ENCODE measurements around the gene TRIM69. TPM values are rescaled to one million over a fixed set of nuclear protein-coding genes. Genes with fewer than 3 reads are reported as not detected.
"Not testable (repeated sequence)": the region's sequence is repeated elsewhere in the genome, so short reads cannot be mapped to it uniquely, and the experiment has no call there.

TRIM69 gene
- total RNA-seq, 2 experiments from 2014 or later = 53.0 to 59.5 TPM

DNA sequence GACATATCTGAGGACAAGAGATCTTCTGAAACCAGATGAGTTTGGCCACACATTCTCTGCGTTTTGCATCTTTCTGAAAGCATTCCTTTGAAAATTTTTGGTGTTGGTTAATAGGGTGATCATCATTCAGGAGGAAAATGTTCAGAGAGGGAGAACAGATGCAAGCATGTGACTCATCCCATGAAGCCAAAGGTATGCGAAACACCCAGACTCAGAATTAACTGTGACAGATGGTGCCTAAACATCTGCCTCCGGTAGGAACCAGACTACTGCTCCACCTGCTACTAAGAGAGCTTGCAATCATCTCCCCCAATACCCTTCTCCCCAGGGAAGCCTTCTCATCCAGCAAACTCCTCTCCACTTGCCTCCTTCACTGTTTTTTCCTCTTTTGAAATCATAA lies 46.2 kb downstream of the TRIM69 start:
- Mint-ChIP-seq H3K27ac (no peak overlapping the region), H3K27me3 (ENCODE audit: low read depth) (peaks cover 3% of the 10 kb centered on the region), H3K36me3 (ENCODE audit: low read depth) (no peaks in the 10 kb centered on the region), H3K4me3 (no peak overlapping the region), H3K4me1 (ENCODE audit: low read depth) (peaks cover 12% of the 10 kb centered on the region), H3K9me3 (ENCODE audit: insufficient read depth) (no peaks in the 10 kb centered on the region)
- no peak for ATAC-seq
- ChIA-PET POLR2A (interaction anchor here (1.0 kb wide), 1 partner anchor 53 kb away, joined by 3 read pairs; no protein-coding TSS in a partner anchor), CTCF (interaction anchor here (1.0 to 2.1 kb wide), 3 partner anchors 44 to 204 kb away, joined by 3 to 9 read pairs (median 7); no protein-coding TSS in a partner anchor)
- no peak for DNase-seq

DNA sequence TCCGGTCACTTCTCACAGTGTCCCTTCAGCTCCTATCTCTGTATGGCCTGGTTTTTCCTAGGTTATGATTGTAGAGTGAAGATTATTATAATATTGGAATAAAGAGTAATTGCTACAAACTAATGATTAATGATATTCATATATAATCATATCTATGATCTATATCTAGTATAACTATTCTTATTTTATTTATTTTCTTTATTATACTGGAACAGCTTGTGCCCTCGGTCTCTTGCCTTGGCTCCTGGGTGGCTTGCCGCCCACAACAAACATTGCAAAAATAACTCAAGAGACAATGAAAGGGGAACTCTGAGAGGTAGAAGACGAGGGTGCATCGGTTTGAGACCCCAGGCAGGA lies 48.6 kb downstream of the TRIM69 start:
- H3K9me3 Mint-ChIP-seq (ENCODE audit: insufficient read depth); ATAC-seq; H3K36me3 Mint-ChIP-seq (ENCODE audit: low read depth); POLR2A ChIA-PET; H3K27me3 Mint-ChIP-seq (ENCODE audit: low read depth); DNase-seq: not testable (repeated sequence)
- peaks cover 30% of the 10 kb centered on the region for H3K4me1 Mint-ChIP-seq (ENCODE audit: low read depth)
- H3K4me3 Mint-ChIP-seq = peak overlapping the region; percentile 89
- peak overlapping the region; percentile 98 for H3K27ac Mint-ChIP-seq
- CTCF ChIA-PET = interaction anchor here (1.4 kb wide), 1 partner anchor 69 kb away, joined by 3 read pairs; no protein-coding TSS in a partner anchor

DNA sequence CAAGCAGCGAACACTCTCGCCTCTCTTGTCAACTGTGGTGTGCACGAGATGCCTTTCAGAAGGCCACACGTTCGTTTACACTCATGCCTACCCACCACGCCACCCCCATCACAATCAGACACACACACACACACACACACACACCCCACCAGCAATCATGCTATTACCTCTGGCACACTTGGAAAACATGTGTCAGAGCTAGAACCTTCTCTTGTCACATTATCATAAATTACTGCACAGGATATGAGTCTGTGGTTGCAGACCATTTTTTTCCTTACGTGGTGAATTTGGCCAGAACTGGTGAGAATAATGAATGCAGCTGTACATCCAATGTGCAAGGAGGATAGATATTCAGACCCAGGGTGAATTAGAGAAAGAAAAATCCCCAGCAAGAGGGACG lies 52.4 kb downstream of the TRIM69 start:
- ChIA-PET POLR2A (interaction anchor here (0.7 to 2.0 kb wide), 6 partner anchors 23 to 180 kb away, joined by 3 to 8 read pairs (median 4); partner anchors contain the start of genes B2M, PATL2 and TRIM69), CTCF (interaction anchor here (0.6 to 5.8 kb wide), 7 partner anchors 10 to 329 kb away, joined by 3 to 22 read pairs (median 5); partner anchors contain the start of genes SPG11 and TRIM69)
- no peaks in the 10 kb centered on the region for H3K36me3 Mint-ChIP-seq (ENCODE audit: low read depth)
- ATAC-seq = peak; percentile 25
- H3K4me3 Mint-ChIP-seq = no peak overlapping the region
- H3K4me1 Mint-ChIP-seq (ENCODE audit: low read depth) = peaks cover 30% of the 10 kb centered on the region
- H3K27ac Mint-ChIP-seq = peak overlapping the region; percentile 64
- no peaks in the 10 kb centered on the region for H3K9me3 Mint-ChIP-seq (ENCODE audit: insufficient read depth)
- no peaks in the 10 kb centered on the region for H3K27me3 Mint-ChIP-seq (ENCODE audit: low read depth)
- peak; percentile 59 for DNase-seq

DNA sequence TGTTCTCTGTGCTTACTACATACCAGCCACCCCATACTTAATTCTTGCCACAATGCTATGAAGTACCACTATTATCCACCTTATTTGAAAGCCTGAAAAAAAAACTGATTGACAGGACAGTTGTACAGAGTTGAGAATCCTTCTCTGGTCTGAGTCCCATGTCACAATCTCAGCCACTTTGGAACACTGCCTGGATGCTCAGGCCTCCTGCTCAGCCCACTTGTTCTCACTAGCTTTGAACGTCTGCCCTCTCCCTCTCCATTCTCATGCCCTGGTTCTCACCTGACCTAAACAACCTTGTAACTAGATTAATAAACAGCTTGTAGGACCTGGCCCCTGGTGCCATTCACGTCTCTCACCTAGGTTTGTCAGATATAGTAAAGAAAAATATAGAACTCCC lies 53.9 kb downstream of the TRIM69 start:
- POLR2A ChIA-PET = no interaction called here
- H3K27me3 Mint-ChIP-seq (ENCODE audit: low read depth) = no peaks in the 10 kb centered on the region
- no peak overlapping the region for H3K27ac Mint-ChIP-seq
- H3K4me3 Mint-ChIP-seq = no peak overlapping the region
- CTCF ChIA-PET = interaction anchor here (1.0 to 5.8 kb wide), 2 partner anchors 13 to 126 kb away, joined by 3 to 22 read pairs; partner anchors contain the start of gene SPG11
- H3K4me1 Mint-ChIP-seq (ENCODE audit: low read depth) = peaks cover 20% of the 10 kb centered on the region
- DNase-seq (no peak), ATAC-seq (no peak)
- H3K36me3 Mint-ChIP-seq (ENCODE audit: low read depth) = no peaks in the 10 kb centered on the region
- H3K9me3 Mint-ChIP-seq (ENCODE audit: insufficient read depth) = no peaks in the 10 kb centered on the region

DNA sequence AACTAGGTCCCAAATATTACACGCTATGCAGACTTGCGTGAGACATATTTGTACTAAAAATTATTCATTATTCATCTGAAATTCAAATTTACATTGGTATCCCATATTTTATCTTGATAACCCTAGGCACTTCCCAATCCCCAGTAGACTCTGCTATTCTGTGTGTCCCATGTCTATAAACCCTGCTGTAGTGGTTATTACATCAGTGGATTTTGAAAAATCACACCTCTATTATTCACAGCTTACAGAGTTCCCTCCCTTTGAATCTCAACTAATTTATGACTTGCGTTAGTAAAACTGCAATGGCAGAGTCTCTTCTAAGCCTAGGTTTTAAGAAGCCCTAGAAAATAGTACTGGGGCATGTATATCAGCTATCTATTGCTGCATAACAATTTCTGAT lies 54.3 kb downstream of the TRIM69 start:
- H3K27ac Mint-ChIP-seq = no peak overlapping the region
- ChIA-PET POLR2A (no interaction called here), CTCF (interaction anchor here (1.0 to 5.8 kb wide), 3 partner anchors 12 to 327 kb away, joined by 3 to 22 read pairs (median 3); partner anchors contain the start of gene SPG11)
- no peak overlapping the region for H3K4me3 Mint-ChIP-seq
- peaks cover 18% of the 10 kb centered on the region for H3K4me1 Mint-ChIP-seq (ENCODE audit: low read depth)
- H3K9me3 Mint-ChIP-seq (ENCODE audit: insufficient read depth) = no peaks in the 10 kb centered on the region
- H3K27me3 Mint-ChIP-seq (ENCODE audit: low read depth) = no peaks in the 10 kb centered on the region
- DNase-seq (no peak), ATAC-seq (no peak)
- no peaks in the 10 kb centered on the region for H3K36me3 Mint-ChIP-seq (ENCODE audit: low read depth)

DNA sequence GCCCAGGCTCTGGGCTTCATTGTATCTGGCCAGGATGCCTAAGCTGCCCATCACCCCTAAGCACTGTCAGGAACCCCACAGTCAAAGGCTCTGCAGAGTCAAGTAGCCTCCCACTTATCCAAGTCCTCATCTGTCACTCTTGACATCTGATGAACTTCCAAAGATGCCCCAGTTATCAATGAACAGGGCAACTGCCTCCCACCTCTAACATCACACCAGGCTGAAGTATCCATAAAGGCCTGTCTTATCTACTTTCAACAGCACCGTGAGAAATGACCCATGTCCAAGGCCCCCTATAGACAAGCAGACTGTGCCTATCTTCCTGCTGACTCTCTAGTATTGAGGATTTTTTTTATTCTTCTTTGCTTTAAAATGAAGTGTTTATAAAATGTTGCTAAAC lies 56.4 kb downstream of the TRIM69 start:
- Mint-ChIP-seq H3K27me3 (ENCODE audit: low read depth) (peaks cover 6% of the 10 kb centered on the region), H3K4me3 (no peak overlapping the region), H3K9me3 (ENCODE audit: insufficient read depth) (no peaks in the 10 kb centered on the region), H3K4me1 (ENCODE audit: low read depth) (peaks cover 16% of the 10 kb centered on the region), H3K27ac (no peak overlapping the region), H3K36me3 (ENCODE audit: low read depth) (no peaks in the 10 kb centered on the region)
- ATAC-seq = no peak
- CTCF ChIA-PET = no interaction called here
- POLR2A ChIA-PET = no interaction called here
- no peak for DNase-seq

DNA sequence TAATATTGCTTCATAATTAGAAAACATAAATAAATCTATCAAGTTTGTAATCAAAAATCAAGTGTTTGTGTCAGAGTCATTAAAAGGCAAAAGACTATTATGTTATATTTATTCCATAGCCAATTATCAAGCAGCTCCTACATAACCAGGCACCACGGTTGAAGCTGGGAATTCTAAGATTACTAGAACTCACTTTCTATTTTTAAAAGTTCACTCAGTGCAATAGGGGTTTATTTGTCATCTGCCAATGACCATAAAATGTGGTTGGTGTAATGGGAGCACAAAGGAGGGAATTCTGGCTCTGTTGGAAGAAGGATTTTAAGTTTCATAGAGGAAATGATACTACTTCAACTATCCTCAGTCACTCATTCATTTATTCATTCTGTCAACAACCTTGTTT lies 57.7 kb downstream of the TRIM69 start:
- no peaks in the 10 kb centered on the region for H3K9me3 Mint-ChIP-seq (ENCODE audit: insufficient read depth)
- POLR2A ChIA-PET = no interaction called here
- H3K4me1 Mint-ChIP-seq (ENCODE audit: low read depth) = peaks cover 5% of the 10 kb centered on the region
- H3K36me3 Mint-ChIP-seq (ENCODE audit: low read depth) = no peaks in the 10 kb centered on the region
- no peak for DNase-seq
- CTCF ChIA-PET = no interaction called here
- no peak overlapping the region for H3K4me3 Mint-ChIP-seq
- H3K27ac Mint-ChIP-seq = no peak overlapping the region
- no peak for ATAC-seq
- H3K27me3 Mint-ChIP-seq (ENCODE audit: low read depth) = peaks cover 6% of the 10 kb centered on the region

DNA sequence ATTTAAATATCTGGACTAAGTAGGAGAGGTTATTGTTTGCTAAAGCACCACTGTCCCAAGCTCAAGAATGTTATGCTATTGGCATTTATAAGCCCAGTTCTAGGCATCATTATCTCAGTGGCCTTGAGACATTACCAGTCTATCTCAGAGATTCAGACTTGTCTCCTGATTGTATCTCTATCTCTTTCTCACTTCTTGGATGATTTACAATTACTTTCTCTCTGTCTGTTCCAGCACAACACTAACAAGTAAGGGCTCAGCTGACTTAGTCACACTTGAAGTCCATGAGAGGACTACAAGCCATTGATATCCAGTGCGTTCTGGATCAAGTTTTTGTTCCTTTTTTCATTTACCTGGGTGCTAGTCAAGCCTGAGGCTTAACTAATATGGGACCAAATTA lies 60.2 kb downstream of the TRIM69 start:
- Mint-ChIP-seq H3K4me3 (no peak overlapping the region), H3K4me1 (ENCODE audit: low read depth) (no peaks in the 10 kb centered on the region), H3K36me3 (ENCODE audit: low read depth) (no peaks in the 10 kb centered on the region), H3K27me3 (ENCODE audit: low read depth) (peaks cover 6% of the 10 kb centered on the region), H3K9me3 (ENCODE audit: insufficient read depth) (no peaks in the 10 kb centered on the region), H3K27ac (no peak overlapping the region)
- ATAC-seq (no peak), DNase-seq (no peak)
- POLR2A ChIA-PET = no interaction called here
- CTCF ChIA-PET = no interaction called here

DNA sequence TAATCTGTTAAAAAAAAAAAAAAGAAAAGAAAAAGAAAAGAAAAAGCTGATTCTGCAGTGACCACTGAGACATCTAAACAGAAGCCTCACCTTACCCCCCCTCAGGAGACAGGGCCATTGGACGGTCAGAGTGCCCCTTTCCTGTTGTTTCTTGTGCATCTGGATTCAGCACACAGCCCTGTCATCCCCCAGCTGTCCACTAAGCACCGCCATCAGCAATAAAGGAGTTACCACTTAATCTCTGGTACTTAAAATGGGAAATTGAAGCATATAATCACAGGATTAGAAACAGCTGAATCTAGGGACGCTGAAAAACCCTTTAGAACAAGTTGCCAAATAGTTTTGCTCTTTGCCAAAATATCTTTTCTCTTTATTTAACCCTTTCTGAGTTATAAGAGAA lies 62.5 kb downstream of the TRIM69 start:
- H3K4me3 Mint-ChIP-seq = no peak overlapping the region
- ChIA-PET POLR2A (no interaction called here), CTCF (interaction anchor here (1.0 to 1.8 kb wide), 6 partner anchors 11 to 239 kb away, joined by 3 to 6 read pairs (median 4); no protein-coding TSS in a partner anchor)
- DNase-seq = no peak
- no peaks in the 10 kb centered on the region for H3K9me3 Mint-ChIP-seq (ENCODE audit: insufficient read depth)
- H3K27ac Mint-ChIP-seq = no peak overlapping the region
- H3K27me3 Mint-ChIP-seq (ENCODE audit: low read depth) = peaks cover 8% of the 10 kb centered on the region
- no peaks in the 10 kb centered on the region for H3K4me1 Mint-ChIP-seq (ENCODE audit: low read depth)
- no peak for ATAC-seq
- no peaks in the 10 kb centered on the region for H3K36me3 Mint-ChIP-seq (ENCODE audit: low read depth)

DNA sequence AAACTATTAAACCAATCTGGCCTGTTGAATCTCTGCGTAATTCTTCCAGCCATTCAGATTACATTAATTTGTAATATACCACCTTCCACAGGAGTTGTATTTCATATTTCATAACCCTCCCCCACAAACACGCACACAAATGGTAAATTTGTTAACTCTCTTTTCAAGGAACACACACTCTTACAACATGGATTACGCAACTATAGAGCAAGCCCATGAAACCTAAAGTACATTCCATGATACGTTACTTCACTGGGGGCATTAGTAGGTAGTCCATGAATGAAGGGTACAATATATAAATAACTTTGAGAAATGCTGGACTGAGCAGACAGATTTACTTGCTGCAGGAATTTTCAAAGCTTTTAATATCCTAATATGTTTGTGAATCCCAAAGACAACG lies 65.0 kb downstream of the TRIM69 start:
- H3K36me3 Mint-ChIP-seq (ENCODE audit: low read depth) = no peaks in the 10 kb centered on the region
- ATAC-seq (no peak), DNase-seq (no peak)
- no peaks in the 10 kb centered on the region for H3K4me1 Mint-ChIP-seq (ENCODE audit: low read depth)
- H3K27me3 Mint-ChIP-seq (ENCODE audit: low read depth) = peaks cover 16% of the 10 kb centered on the region
- no peaks in the 10 kb centered on the region for H3K9me3 Mint-ChIP-seq (ENCODE audit: insufficient read depth)
- H3K27ac Mint-ChIP-seq = no peak overlapping the region
- no peak overlapping the region for H3K4me3 Mint-ChIP-seq
- CTCF ChIA-PET = no interaction called here
- POLR2A ChIA-PET = no interaction called here

DNA sequence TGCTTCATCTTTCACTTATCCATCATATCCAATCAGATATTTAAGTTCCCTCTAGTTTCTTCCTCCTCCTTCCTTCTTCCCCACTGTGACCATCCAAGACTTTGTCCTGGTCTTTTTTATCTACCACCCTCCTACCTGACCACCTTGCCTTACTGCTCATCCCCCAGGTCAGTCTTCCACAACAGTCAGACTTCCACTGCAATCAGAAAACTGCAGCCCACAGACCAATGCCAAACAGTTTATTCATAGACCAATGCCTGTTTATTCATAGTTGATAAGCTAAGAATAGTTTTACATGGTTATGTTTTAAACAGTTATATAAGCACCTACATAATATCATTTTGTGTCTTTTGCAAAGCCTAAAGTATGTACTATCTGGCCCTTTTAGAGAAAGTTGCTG lies 65.5 kb downstream of the TRIM69 start:
- Mint-ChIP-seq H3K36me3 (ENCODE audit: low read depth) (no peaks in the 10 kb centered on the region), H3K9me3 (ENCODE audit: insufficient read depth) (no peaks in the 10 kb centered on the region), H3K4me3 (no peak overlapping the region), H3K27me3 (ENCODE audit: low read depth) (peaks cover 13% of the 10 kb centered on the region), H3K4me1 (ENCODE audit: low read depth) (no peaks in the 10 kb centered on the region), H3K27ac (no peak overlapping the region)
- no peak for ATAC-seq
- CTCF ChIA-PET = no interaction called here
- POLR2A ChIA-PET = no interaction called here
- no peak for DNase-seq

DNA sequence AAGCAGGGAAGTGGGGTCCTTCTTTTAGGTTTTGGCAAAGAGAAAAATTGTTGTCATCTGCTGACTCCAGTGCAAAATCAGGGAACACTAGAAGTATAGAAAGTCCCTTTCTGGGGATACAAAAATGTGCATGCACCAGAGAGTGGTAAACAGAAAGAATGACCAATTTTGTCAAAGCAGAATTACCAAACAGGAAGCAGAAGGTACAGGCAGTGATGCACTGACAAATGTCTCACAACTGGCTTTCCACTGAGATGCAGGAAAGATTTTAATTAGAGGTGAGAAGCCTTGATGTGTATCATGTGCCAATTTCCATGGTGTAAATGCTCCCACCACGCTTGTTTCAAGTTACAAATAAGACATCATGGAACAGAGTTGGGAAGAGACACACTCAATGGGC lies 66.0 kb downstream of the TRIM69 start:
- no peak for ATAC-seq
- Mint-ChIP-seq H3K4me3 (no peak overlapping the region), H3K27me3 (ENCODE audit: low read depth) (peaks cover 13% of the 10 kb centered on the region), H3K4me1 (ENCODE audit: low read depth) (no peaks in the 10 kb centered on the region), H3K27ac (no peak overlapping the region), H3K9me3 (ENCODE audit: insufficient read depth) (no peaks in the 10 kb centered on the region), H3K36me3 (ENCODE audit: low read depth) (no peaks in the 10 kb centered on the region)
- ChIA-PET POLR2A (no interaction called here), CTCF (interaction anchor here (0.9 kb wide), 1 partner anchor 11 kb away, joined by 3 read pairs; no protein-coding TSS in a partner anchor)
- DNase-seq = no peak
